Neural cell (in vitro differentiated cells): ENCODE results near the gene TP53I3.

Experiments used
- CTCF ChIP-seq: fragments of 450-650 bp; IDR thresholded peaks from 2 replicates; pipeline ENCODE4 v1.5.1; 2014; ENCODE audit warnings: antibody characterized with exemption, mild to moderate bottlenecking, moderate library complexity; ENCODE audit not compliant: poor library complexity, severe bottlenecking
- EP300 ChIP-seq: fragments of 450-650 bp; conservative IDR thresholded peaks from 2 replicates; pipeline ENCODE4 v1.6.1; 2014; ENCODE audit warnings: antibody characterized with exemption, mild to moderate bottlenecking, moderate library complexity; ENCODE audit not compliant: poor library complexity, severe bottlenecking
- EZH2 ChIP-seq: fragments of 200-600, 300-800 bp; shearing (Covaris generic), sonication (generic); IDR thresholded peaks from 2 replicates; pipeline ENCODE4 v1.6.1; 2014; ENCODE audit warnings: antibody characterized with exemption, low read length, borderline replicate concordance, mild to moderate bottlenecking; ENCODE audit not compliant: insufficient read depth, poor library complexity, severe bottlenecking
- MXI1 ChIP-seq: fragments of 450-650 bp; conservative IDR thresholded peaks from 2 replicates; pipeline ENCODE4 v1.6.1; 2014; ENCODE audit warnings: antibody characterized with exemption, mild to moderate bottlenecking; ENCODE audit not compliant: poor library complexity, severe bottlenecking
- POLR2AphosphoS5 ChIP-seq: IDR thresholded peaks from 2 replicates; pipeline ENCODE4 v1.6.1; 2012
- RAD21 ChIP-seq: fragments of 450-650 bp; conservative IDR thresholded peaks from 2 replicates; pipeline ENCODE4 v1.6.1; 2014; ENCODE audit warnings: antibody characterized with exemption, mild to moderate bottlenecking, moderate library complexity
- REST ChIP-seq: IDR thresholded peaks from 2 replicates; pipeline ENCODE4 v1.6.1; 2012; ENCODE audit warnings: borderline replicate concordance
- SMC3 ChIP-seq: fragments of 450-650 bp; conservative IDR thresholded peaks from 2 replicates; pipeline ENCODE4 v1.6.1; 2014; ENCODE audit warnings: antibody characterized with exemption, mild to moderate bottlenecking, moderate library complexity; ENCODE audit not compliant: poor library complexity
- TAF1 ChIP-seq: IDR thresholded peaks from 2 replicates; pipeline ENCODE4 v1.6.1; 2012; ENCODE audit warnings: low read depth

GRCh38 chr2:24083567-24084385 lies 858 bp downstream of the TP53I3 start:
- TF ChIP-seq POLR2AphosphoS5 (no peak), CTCF (no peak), TAF1 (peak; percentile 43), MXI1 (no peak), EZH2 (no peak), EP300 (no peak), RAD21 (no peak), SMC3 (no peak), REST (no peak)
